ENCODE data around the gene TP73.

The TP73 gene

GRCh38 chr1:3691421-3692204 is 39.3 kb downstream of the TP73 start:
- no peak for DNase-seq

- DNase-seq = no peak
Measured at GRCh38 chr1:3692598-3692997, 40.3 kb downstream of the TP73 start.

GRCh38 chr1:3693321-3693720 is 41.0 kb downstream of the TP73 start:
- DNase-seq = no peak

- DNase-seq = no peak
Measured at GRCh38 chr1:3695326-3696217, 43.3 kb downstream of the TP73 start.

- no peak for DNase-seq
Measured at GRCh38 chr1:3696689-3697088, 44.4 kb downstream of the TP73 start.

GRCh38 chr1:3697104-3697503 is 44.8 kb downstream of the TP73 start:
- no peak for DNase-seq

- DNase-seq = no peak
Measured at GRCh38 chr1:3697810-3698209, 45.5 kb downstream of the TP73 start.

- no peak for DNase-seq
Measured at GRCh38 chr1:3698660-3699408, 46.5 kb downstream of the TP73 start.

GRCh38 chr1:3699596-3699995 is 47.3 kb downstream of the TP73 start:
- no peak for DNase-seq

- no peak for DNase-seq
Measured at GRCh38 chr1:3700631-3701030, 48.3 kb downstream of the TP73 start.

GRCh38 chr1:3702528-3702927 is 50.2 kb downstream of the TP73 start:
- no peak for DNase-seq

GRCh38 chr1:3702990-3703728 is 50.8 kb downstream of the TP73 start:
- DNase-seq = no peak

GRCh38 chr1:3703786-3704371 is 51.6 kb downstream of the TP73 start:
- no peak for DNase-seq

GRCh38 chr1:3705341-3705950 is 53.1 kb downstream of the TP73 start:
- DNase-seq = no peak

- no peak for DNase-seq
Measured at GRCh38 chr1:3706651-3707297, 54.5 kb downstream of the TP73 start.

- no peak for DNase-seq
Measured at GRCh38 chr1:3707298-3707938, 55.1 kb downstream of the TP73 start.

- no peak for DNase-seq
Measured at GRCh38 chr1:3707939-3708328, 55.6 kb downstream of the TP73 start.

- no peak for DNase-seq
Measured at GRCh38 chr1:3708791-3709190, 56.5 kb downstream of the TP73 start.

- no peak for DNase-seq
Measured at GRCh38 chr1:3710251-3710650, 57.9 kb downstream of the TP73 start.

GRCh38 chr1:3711381-3711779 is 59.1 kb downstream of the TP73 start:
- DNase-seq = no peak
